Activated CD8-positive, alpha-beta memory T cell treated with anti-CD3 and anti-CD28 coated beads, Interleukin-2, amount 10 ng/mL, durations not matched to agents 7 days and 5 days (primary cell): ENCODE data around the gene SNX22. TPM values are rescaled to one million over a fixed set of nuclear protein-coding genes. Genes with fewer than 3 reads are reported as not detected.
"Not testable (repeated sequence)": the region's sequence is repeated elsewhere in the genome, so short reads cannot be mapped to it uniquely, and the experiment has no call there.

ENCODE experiments used
- ATAC-seq: fragments of 150-1000 bp; cut with Tn5 transposase; one replicate; pipeline ENCODE4 v1.10.0; 2021; ENCODE audit warnings: moderate library complexity
- CTCF ChIA-PET: fragments of 350-600 bp; sonication (Branson Sonifier 250); formaldehyde crosslinking; loops from one replicate; lab custom pipeline; 2021; ENCODE audit warnings: antibody characterized with exemption; lab: Charles Lee
- DNase-seq: peaks from one replicate; pipeline ENCODE4 v3.0.0-alpha.2; 2020
- H3K27ac Mint-ChIP-seq: one replicate; pipeline ENCODE4 v1.8.0; 2021; ENCODE audit warnings: mild to moderate bottlenecking, mixed read lengths
- H3K27me3 Mint-ChIP-seq: one replicate; pipeline ENCODE4 v1.8.0; 2021; ENCODE audit warnings: mixed read lengths
- H3K36me3 Mint-ChIP-seq: one replicate; pipeline ENCODE4 v1.8.0; 2021; ENCODE audit warnings: mild to moderate bottlenecking, mixed read lengths
- H3K4me1 Mint-ChIP-seq: one replicate; pipeline ENCODE4 v1.8.0; 2021; ENCODE audit warnings: mixed read lengths
- H3K4me3 Mint-ChIP-seq: one replicate; pipeline ENCODE4 v1.8.0; 2021; ENCODE audit warnings: mild to moderate bottlenecking, moderate library complexity, mixed read lengths
- H3K9me3 Mint-ChIP-seq: one replicate; pipeline ENCODE4 v1.8.0; 2022; ENCODE audit warnings: low read depth, mixed read lengths
- total RNA-seq, 2 experiments: library from RNA; stranded (reverse); gene quantifications; one replicate each; pipeline ENCODE4 v1.2.3, GENCODE V29; 2021

Gene SNX22
- total RNA-seq: under 1 TPM; 0.21 to 0.35 TPM

- ATAC-seq (peak; percentile 7), DNase-seq (no peak)
- H3K27ac Mint-ChIP-seq: no peak within 1 kb of the TSS
- peak within 1 kb of the TSS; percentile 71 for H3K4me3 Mint-ChIP-seq
- H3K4me1 Mint-ChIP-seq: peaks cover 28% of the 10 kb centered on the region
- H3K36me3 Mint-ChIP-seq: peaks cover 12% of the 10 kb centered on the region
- H3K27me3 Mint-ChIP-seq: peaks cover 11% of the 10 kb centered on the region
- CTCF ChIA-PET: interaction anchor here (1.2 to 2.9 kb wide), 8 partner anchors 11 to 542 kb away, joined by 3 to 29 read pairs (median 9); partner anchors contain the start of genes CIAO2A and PPIB
- H3K9me3 Mint-ChIP-seq: no peaks in the 10 kb centered on the region
Measured at GRCh38 chr15:64151727-64152506, at the start of gene SNX22. Gene SNX22 (plus strand): TSS chr15:64151731. CDS start chr15:64151776, 45 bp downstream.

GRCh38 chr15:64102497-64102896, 49.0 kb upstream of the SNX22 start:
- no peaks in the 10 kb centered on the region for H3K27me3 Mint-ChIP-seq
- CTCF ChIA-PET: no interaction called here
- peaks cover 7% of the 10 kb centered on the region for H3K36me3 Mint-ChIP-seq
- H3K4me3 Mint-ChIP-seq: no peak overlapping the region
- DNase-seq (no peak), ATAC-seq (no peak)
- H3K9me3 Mint-ChIP-seq: no peaks in the 10 kb centered on the region
- no peak overlapping the region for H3K27ac Mint-ChIP-seq
- peaks cover 18% of the 10 kb centered on the region for H3K4me1 Mint-ChIP-seq

GRCh38 chr15:64105113-64105704, 46.3 kb upstream of the SNX22 start:
- H3K4me1 Mint-ChIP-seq: peaks cover 15% of the 10 kb centered on the region
- ATAC-seq (no peak), DNase-seq (no peak)
- no peak overlapping the region for H3K27ac Mint-ChIP-seq
- H3K4me3 Mint-ChIP-seq: no peak overlapping the region
- CTCF ChIA-PET: interaction anchor here (2.0 kb wide), 1 partner anchor 48 kb away, joined by 7 read pairs; no protein-coding TSS in a partner anchor
- H3K27me3 Mint-ChIP-seq: no peaks in the 10 kb centered on the region
- H3K9me3 Mint-ChIP-seq: no peaks in the 10 kb centered on the region
- peaks cover 5% of the 10 kb centered on the region for H3K36me3 Mint-ChIP-seq

GRCh38 chr15:64107337-64107736, 44.2 kb upstream of the SNX22 start:
- Mint-ChIP-seq H3K9me3 (no peaks in the 10 kb centered on the region), H3K27ac (no peak overlapping the region), H3K27me3 (no peaks in the 10 kb centered on the region), H3K4me3 (no peak overlapping the region), H3K4me1 (peaks cover 33% of the 10 kb centered on the region), H3K36me3 (peaks cover 10% of the 10 kb centered on the region)
- ATAC-seq (no peak), DNase-seq (no peak)
- CTCF ChIA-PET: interaction anchor here (1.0 kb wide), 2 partner anchors 12 to 46 kb away, joined by 3 read pairs; no protein-coding TSS in a partner anchor

- DNase-seq, ATAC-seq, H3K9me3 Mint-ChIP-seq, H3K27me3 Mint-ChIP-seq, H3K4me3 Mint-ChIP-seq, H3K27ac Mint-ChIP-seq: not testable (repeated sequence)
- Mint-ChIP-seq H3K36me3 (peaks cover 24% of the 10 kb centered on the region), H3K4me1 (peaks cover 30% of the 10 kb centered on the region)
- CTCF ChIA-PET: interaction anchor here (1.3 to 2.6 kb wide), 3 partner anchors 39 to 43 kb away, joined by 3 to 10 read pairs (median 4); no protein-coding TSS in a partner anchor
Measured at GRCh38 chr15:64110108-64110701, 41.3 kb upstream of the SNX22 start.

GRCh38 chr15:64110950-64111678, 40.4 kb upstream of the SNX22 start:
- H3K27ac Mint-ChIP-seq: peak overlapping the region; percentile 64
- no peaks in the 10 kb centered on the region for H3K9me3 Mint-ChIP-seq
- H3K36me3 Mint-ChIP-seq: peaks cover 25% of the 10 kb centered on the region
- H3K27me3 Mint-ChIP-seq: no peaks in the 10 kb centered on the region
- no peak overlapping the region for H3K4me3 Mint-ChIP-seq
- ATAC-seq: peak; percentile 86
- CTCF ChIA-PET: interaction anchor here (0.7 to 2.6 kb wide), 6 partner anchors 14 to 43 kb away, joined by 3 to 10 read pairs (median 4); partner anchors contain the start of genes CIAO2A and SNX1
- H3K4me1 Mint-ChIP-seq: peaks cover 30% of the 10 kb centered on the region
- no peak for DNase-seq

GRCh38 chr15:64111679-64112050, 39.9 kb upstream of the SNX22 start:
- no peak for DNase-seq
- H3K9me3 Mint-ChIP-seq: no peaks in the 10 kb centered on the region
- no peak overlapping the region for H3K27ac Mint-ChIP-seq
- peaks cover 28% of the 10 kb centered on the region for H3K36me3 Mint-ChIP-seq
- no peaks in the 10 kb centered on the region for H3K27me3 Mint-ChIP-seq
- CTCF ChIA-PET: interaction anchor here (1.2 to 2.6 kb wide), 5 partner anchors 15 to 44 kb away, joined by 4 to 10 read pairs (median 5); partner anchors contain the start of genes CIAO2A and SNX1
- ATAC-seq: no peak
- H3K4me3 Mint-ChIP-seq: no peak overlapping the region
- peaks cover 30% of the 10 kb centered on the region for H3K4me1 Mint-ChIP-seq

GRCh38 chr15:64112073-64112772, 39.3 kb upstream of the SNX22 start:
- CTCF ChIA-PET: interaction anchor here (1.3 to 2.6 kb wide), 3 partner anchors 15 to 44 kb away, joined by 4 to 10 read pairs (median 7); partner anchors contain the start of gene SNX1
- peaks cover 30% of the 10 kb centered on the region for H3K4me1 Mint-ChIP-seq
- no peak overlapping the region for H3K27ac Mint-ChIP-seq
- no peaks in the 10 kb centered on the region for H3K9me3 Mint-ChIP-seq
- no peaks in the 10 kb centered on the region for H3K27me3 Mint-ChIP-seq
- no peak for DNase-seq
- no peak for ATAC-seq
- peaks cover 27% of the 10 kb centered on the region for H3K36me3 Mint-ChIP-seq
- H3K4me3 Mint-ChIP-seq: no peak overlapping the region

- CTCF ChIA-PET: no interaction called here
- Mint-ChIP-seq H3K4me1 (peaks cover 33% of the 10 kb centered on the region), H3K27me3 (no peaks in the 10 kb centered on the region), H3K27ac (no peak overlapping the region), H3K4me3 (no peak overlapping the region), H3K36me3 (peaks cover 30% of the 10 kb centered on the region), H3K9me3 (no peaks in the 10 kb centered on the region)
- no peak for DNase-seq
- ATAC-seq: no peak
Measured at GRCh38 chr15:64112904-64113303, 38.6 kb upstream of the SNX22 start.

GRCh38 chr15:64117759-64118487, 33.6 kb upstream of the SNX22 start:
- Mint-ChIP-seq H3K9me3 (no peaks in the 10 kb centered on the region), H3K4me3 (no peak overlapping the region), H3K27me3 (no peaks in the 10 kb centered on the region), H3K36me3 (peaks cover 42% of the 10 kb centered on the region), H3K27ac (no peak overlapping the region), H3K4me1 (peaks cover 6% of the 10 kb centered on the region)
- CTCF ChIA-PET: interaction anchor here (1.1 to 1.6 kb wide), 3 partner anchors 11 to 35 kb away, joined by 3 to 7 read pairs (median 4); no protein-coding TSS in a partner anchor
- no peak for ATAC-seq
- no peak for DNase-seq

- DNase-seq, H3K27me3 Mint-ChIP-seq, H3K4me1 Mint-ChIP-seq, H3K27ac Mint-ChIP-seq, H3K4me3 Mint-ChIP-seq, H3K9me3 Mint-ChIP-seq, ATAC-seq: not testable (repeated sequence)
- CTCF ChIA-PET: interaction anchor here (0.8 kb wide), 1 partner anchor 13 kb away, joined by 3 read pairs; no protein-coding TSS in a partner anchor
- peaks cover 40% of the 10 kb centered on the region for H3K36me3 Mint-ChIP-seq
Measured at GRCh38 chr15:64120322-64120721, 31.2 kb upstream of the SNX22 start.
